Fibroblast of lung (primary cell): ENCODE data around the gene GALNT8.

Source experiments
- CTCF ChIP-seq, 2 donors: IDR thresholded peaks in 1 of 2; conservative IDR thresholded peaks in 1 of 2; 1 replicate in 1 of 2; 2 replicates in 1 of 2; pipeline ENCODE4 v1.5.1; 2011 to 2012; ENCODE audit warnings: low read length in 2 of 2, control low read depth in 1 of 2, inconsistent platforms in 1 of 2, low read depth in 1 of 2, mild to moderate bottlenecking in 1 of 2
- EZH2 ChIP-seq: IDR thresholded peaks from 2 replicates; pipeline ENCODE4 v1.5.1; 2012; ENCODE audit warnings: low read length, control low read depth, mild to moderate bottlenecking; ENCODE audit errors: missing control alignments

- TF ChIP-seq CTCF (conservative IDR thresholded peaks at IDR 0.05 in 1 of 2, IDR thresholded peaks at IDR 0.05 in 1 of 2; ENCODE audit: low read depth in 1 of 2, low read length in 2 of 2) (no peak), EZH2 (no peak)
Measured at GRCh38 chr12:4807813-4808212, 87.6 kb downstream of the GALNT8 start.
